Colon (tissue), 2 donors: ENCODE data around the gene PCDHB11.
"Not testable (repeated sequence)": the region's sequence is repeated elsewhere in the genome, so short reads cannot be mapped to it uniquely, and the experiment has no call there.

Experiments
- FAIRE-seq: peaks from 2 replicates; lab custom pipeline; 2012; peaks lifted over from hg19 to GRCh38; lab: Jason Lieb, UNC
- donor health status: control.
- donor health status: control.

PCDHB11 gene

DNA sequence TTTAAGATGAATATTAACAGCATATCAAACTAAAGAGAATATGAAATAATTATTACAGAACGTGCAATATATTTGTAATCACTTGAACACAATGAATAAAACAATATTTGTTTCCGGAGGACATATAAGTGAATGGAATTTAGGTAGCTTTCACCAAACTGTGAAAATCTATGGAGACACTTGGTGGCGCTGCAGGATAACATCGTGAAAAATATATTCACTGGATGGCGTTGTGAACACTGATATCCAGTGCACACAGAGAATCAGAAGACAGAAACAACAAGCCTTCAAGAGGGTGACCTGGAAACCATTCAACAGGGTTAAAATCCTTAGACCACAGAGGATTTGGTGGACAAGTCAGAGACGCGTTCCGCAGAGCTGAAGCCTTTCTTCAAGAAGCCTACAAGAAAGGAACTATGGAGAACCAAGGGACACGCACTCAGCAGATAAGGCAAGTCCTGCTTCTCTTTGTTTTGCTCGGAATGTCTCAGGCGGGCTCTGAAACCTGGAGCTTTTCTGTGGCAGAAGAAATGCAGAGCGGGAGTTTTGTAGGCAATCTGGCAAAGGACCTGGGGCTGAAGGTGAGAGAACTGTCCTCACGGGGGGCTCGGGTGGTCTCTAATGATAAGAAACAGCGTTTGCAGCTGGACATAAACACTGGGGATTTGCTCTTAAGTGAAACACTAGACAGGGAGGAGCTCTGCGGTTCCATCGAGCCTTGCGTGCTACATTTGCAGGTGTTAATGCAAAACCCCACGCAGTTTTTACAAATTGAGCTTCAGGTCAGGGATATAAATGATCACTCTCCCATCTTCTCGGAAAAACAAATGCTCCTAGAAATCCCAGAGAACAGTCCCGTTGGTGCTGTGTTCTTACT lies at the start of gene PCDHB11:
Gene PCDHB11, plus strand, starts transcription at position 269 of the 877 bp plus-strand sequence. Its CDS starts 148 bp downstream, at position 417.
- no peak for FAIRE-seq

DNA sequence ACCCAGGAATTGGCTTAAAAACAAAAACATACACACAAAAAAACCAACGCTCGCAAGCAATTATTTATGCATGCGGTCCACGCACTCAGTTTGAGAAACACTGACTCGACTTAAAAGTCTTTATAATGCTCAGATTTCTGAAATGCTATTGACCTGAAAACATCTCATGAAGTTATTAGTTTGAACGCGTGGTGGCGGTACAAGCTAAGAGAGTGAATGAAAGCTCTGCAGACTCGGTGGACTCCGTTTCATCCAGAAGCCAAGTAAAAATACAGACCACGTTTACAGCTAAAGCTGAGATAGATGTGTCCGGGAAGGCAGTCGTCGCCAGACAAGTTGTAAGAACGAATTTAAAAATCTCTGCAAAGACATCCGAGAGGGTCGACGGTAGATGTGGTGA lies 49.6 kb upstream of the PCDHB11 start, which contains the start of gene PCDHB6:
Gene PCDHB6, plus strand, starts transcription at position 246 of the 400 bp plus-strand sequence. CDS start 201 bp downstream, outside the sequence.
- FAIRE-seq: no peak

- no peak for FAIRE-seq
These were observed 49.0 kb upstream of the PCDHB11 start for GRCh38 chr5:141150224-141150992.

DNA sequence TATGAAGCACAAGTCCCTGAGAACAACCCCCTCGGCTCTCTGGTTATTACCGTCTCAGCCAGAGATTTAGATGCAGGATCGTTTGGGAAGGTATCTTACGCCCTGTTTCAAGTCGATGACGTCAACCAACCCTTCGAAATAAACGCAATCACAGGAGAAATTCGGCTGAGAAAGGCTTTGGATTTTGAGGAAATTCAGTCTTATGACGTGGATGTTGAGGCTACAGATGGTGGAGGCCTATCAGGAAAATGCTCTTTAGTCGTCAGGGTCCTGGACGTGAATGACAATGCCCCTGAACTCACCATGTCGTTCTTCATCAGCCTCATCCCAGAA lies 48.5 kb upstream of the PCDHB11 start:
- no peak for FAIRE-seq

DNA sequence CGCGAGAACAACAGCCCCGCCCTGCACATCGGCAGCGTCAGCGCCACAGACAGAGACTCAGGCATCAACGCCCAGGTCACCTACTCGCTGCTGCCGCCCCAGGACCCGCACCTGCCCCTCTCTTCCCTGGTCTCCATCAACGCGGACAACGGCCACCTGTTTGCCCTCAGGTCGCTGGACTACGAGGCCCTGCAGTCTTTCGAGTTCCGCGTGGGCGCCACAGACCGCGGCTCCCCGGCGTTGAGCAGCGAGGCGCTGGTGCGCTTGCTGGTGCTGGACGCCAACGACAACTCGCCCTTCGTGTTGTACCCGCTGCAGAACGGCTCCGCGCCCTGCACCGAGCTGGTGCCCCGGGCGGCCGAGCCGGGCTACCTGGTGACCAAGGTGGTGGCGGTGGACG lies 47.8 kb upstream of the PCDHB11 start:
- FAIRE-seq: not testable (repeated sequence)

DNA sequence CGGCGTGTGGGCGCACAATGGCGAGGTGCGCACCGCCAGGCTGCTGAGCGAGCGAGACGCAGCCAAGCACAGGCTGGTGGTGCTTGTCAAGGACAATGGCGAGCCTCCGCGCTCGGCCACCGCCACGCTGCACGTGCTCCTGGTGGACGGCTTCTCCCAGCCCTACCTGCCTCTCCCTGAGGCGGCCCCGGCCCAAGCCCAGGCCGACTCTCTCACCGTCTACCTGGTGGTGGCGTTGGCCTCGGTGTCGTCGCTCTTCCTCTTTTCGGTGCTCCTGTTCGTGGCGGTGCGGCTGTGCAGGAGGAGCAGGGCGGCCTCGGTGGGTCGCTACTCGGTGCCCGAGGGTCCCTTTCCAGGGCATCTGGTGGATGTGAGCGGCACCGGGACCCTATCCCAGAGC lies 47.3 kb upstream of the PCDHB11 start:
- not testable (repeated sequence) for FAIRE-seq

DNA sequence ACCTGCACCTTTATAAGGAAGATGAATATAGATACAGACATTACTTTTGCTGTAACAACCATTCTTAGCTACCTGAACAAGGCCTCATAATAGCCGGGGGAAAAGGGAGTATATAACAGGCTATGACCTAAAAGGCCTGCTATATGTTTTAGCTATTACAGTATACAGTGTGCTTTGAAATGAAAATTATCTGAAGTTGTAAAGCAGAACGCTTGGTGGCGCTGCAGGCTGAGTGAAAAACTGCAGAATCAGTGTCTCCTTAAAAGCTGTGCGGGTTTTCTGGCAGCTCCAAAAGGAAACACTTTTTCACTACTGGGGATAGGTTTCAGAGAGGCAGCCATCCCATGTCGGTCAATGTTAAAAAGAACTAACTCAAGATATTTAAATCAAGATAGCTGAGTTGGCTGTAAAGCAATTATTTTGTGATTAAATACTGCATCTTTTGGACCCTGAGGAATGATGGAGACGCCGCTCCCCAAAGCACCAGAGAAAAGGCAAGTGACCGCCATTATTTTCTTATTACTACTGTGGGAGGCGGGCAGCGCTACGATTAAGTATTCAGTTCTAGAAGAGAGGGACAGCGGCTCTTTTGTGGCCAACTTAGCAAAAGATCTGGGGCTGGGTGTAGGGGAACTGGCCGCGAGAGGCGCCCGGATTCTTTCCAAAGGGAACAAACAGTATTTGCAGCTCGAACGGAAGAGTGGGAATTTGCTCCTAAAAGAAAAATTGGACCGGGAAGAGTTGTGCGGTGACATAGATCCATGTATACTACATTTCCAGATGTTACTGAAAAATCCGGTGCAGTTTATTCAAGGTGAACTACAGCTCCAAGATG lies 43.7 kb upstream of the PCDHB11 start:
- FAIRE-seq: no peak

GRCh38 chr5:141157356-141157755 lies 42.1 kb upstream of the PCDHB11 start:
- FAIRE-seq: not testable (repeated sequence)

DNA sequence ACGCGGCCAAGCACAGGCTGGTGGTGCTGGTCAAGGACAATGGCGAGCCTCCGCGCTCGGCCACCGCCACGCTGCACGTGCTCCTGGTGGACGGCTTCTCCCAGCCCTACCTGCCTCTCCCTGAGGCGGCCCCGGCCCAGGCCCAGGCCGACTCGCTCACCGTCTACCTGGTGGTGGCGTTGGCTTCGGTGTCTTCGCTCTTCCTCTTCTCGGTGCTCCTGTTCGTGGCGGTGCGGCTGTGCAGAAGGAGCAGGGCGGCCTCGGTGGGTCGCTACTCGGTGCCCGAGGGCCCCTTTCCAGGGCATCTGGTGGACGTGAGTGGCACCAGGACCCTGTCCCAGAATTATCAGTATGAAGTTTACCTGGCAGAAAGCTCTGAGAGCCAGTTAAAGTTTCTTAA lies 41.5 kb upstream of the PCDHB11 start:
- not testable (repeated sequence) for FAIRE-seq

DNA sequence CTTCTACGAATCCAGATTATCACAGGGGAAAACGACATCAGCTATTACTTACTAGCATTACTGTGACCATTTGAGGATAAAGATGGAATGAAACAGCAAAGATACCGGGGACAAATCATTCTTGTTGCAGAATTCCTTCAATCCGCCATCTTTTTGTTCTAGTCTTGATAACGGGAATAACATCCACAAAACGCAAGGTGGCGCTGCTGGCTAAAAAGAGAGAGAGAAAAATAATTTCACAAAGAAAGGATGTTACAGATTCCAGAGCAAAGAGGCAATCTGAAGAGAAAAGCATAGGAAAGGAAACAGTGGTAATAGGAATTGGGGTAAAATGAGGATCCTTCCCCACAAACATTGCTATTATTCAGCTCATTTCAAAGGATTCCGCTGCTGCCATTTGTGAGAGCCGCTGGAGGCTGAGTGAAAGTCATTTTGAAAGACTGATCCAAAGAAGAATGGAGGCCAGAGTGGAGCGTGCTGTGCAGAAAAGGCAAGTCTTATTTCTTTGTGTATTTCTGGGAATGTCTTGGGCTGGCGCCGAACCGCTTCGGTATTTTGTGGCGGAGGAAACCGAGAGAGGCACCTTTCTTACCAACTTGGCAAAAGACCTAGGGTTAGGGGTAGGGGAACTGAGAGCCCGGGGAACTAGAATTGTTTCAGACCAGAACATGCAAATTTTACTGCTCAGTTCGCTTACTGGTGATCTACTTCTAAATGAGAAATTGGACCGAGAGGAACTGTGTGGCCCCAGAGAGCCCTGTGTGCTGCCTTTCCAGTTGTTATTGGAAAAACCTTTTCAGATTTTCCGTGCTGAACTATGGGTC lies 26.8 kb upstream of the PCDHB11 start, which contains the start of gene PCDHB7:
Gene PCDHB7, plus strand, starts transcription at position 264 of the 824 bp plus-strand sequence. Its CDS starts 192 bp downstream, at position 456.
- no peak for FAIRE-seq

GRCh38 chr5:141174291-141175104 lies 24.9 kb upstream of the PCDHB11 start:
- FAIRE-seq: not testable (repeated sequence)

- FAIRE-seq: peak; percentile 80
These were observed 23.5 kb upstream of the PCDHB11 start for GRCh38 chr5:141175933-141176332.

DNA sequence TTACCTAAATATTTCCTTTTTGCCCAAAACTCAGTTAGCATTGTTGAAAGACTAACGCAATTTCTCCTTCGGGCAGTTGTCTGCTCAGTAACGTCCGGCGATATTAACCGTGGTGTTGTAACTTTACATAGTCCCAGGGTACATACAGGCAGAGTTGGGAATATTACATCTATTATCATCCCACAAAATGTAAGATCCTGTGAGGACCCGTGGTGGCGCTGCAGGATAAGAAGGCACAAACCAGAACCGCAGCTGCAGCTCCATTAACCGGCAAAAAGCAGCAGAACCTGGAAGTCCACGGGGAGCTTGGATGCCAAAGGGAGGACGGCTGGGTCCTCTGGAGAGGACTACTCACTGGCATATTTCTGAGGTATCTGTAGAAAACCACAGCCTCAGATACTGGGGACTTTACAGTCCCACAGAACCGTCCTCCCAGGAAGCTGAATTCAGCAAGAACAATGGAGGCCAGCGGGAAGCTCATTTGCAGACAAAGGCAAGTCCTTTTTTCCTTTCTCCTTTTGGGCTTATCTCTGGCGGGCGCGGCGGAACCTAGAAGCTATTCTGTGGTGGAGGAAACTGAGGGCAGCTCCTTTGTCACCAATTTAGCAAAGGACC lies 21.7 kb upstream of the PCDHB11 start, which contains the start of gene PCDHB8:
Gene PCDHB8, plus strand, starts transcription at position 214 of the 615 bp plus-strand sequence. Its CDS starts 245 bp downstream, at position 459.
- not testable (repeated sequence) for FAIRE-seq

GRCh38 chr5:141179371-141179770 lies 20.1 kb upstream of the PCDHB11 start:
- FAIRE-seq: not testable (repeated sequence)

GRCh38 chr5:141179876-141180275 lies 19.6 kb upstream of the PCDHB11 start:
- FAIRE-seq: not testable (repeated sequence)

- FAIRE-seq: no peak
These were observed 19.1 kb upstream of the PCDHB11 start for GRCh38 chr5:141180313-141180712.

DNA sequence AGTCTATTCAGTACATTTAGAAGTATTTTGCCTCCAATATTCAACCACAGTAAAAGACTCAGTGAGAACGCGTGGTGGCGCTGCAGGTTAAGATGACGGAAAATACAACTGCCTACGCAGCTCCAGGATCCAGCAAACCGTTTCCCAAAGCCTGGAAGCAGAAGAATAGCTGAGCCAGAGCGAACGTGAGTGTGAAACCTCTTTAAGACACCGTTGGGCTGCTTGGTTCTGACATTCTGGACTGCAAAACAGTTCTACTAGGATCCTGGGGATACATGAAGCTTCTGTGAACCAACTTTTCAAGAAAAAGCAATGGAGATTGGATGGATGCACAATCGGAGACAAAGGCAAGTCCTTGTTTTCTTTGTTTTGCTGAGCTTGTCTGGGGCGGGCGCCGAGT lies 17.2 kb upstream of the PCDHB11 start, which contains the start of gene PCDHB16:
Gene PCDHB16, plus strand, starts transcription at position 140 of the 400 bp plus-strand sequence. Its CDS starts 173 bp downstream, at position 313.
- no peak for FAIRE-seq

DNA sequence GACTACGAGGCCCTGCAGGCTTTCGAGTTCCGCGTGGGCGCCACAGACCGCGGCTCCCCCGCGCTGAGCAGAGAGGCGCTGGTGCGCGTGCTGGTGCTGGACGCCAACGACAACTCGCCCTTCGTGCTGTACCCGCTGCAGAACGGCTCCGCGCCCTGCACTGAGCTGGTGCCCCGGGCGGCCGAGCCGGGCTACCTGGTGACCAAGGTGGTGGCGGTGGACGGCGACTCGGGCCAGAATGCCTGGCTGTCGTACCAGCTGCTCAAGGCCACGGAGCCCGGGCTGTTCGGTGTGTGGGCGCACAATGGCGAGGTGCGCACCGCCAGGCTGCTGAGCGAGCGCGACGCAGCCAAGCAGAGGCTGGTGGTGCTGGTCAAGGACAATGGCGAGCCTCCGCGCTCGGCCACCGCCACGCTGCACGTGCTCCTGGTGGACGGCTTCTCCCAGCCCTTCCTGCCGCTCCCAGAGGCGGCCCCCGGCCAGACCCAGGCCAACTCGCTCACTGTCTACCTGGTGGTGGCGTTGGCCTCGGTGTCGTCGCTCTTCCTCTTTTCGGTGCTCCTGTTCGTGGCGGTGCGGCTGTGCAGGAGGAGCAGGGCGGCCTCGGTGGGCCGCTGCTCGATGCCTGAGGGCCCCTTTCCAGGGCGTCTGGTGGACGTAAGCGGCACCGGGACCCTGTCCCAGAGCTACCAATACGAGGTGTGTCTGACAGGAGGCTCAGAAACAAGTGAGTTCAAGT lies 15.1 kb upstream of the PCDHB11 start:
- FAIRE-seq: not testable (repeated sequence)
